GM23338 (cell line): Measurements from ENCODE around the gene SEC14L6.

Source experiments
- CREB1 ChIP-seq: fragments of 250-450 bp; sonication (Bioruptor Pico); IDR thresholded peaks from 2 replicates; pipeline ENCODE4 v1.5.0; 2020; ENCODE audit warnings: low read depth, mild to moderate bottlenecking, moderate library complexity
- CTCF ChIP-seq, 2 experiments: fragments of 200-600 bp in 1 of 2; sonication (generic) in 1 of 2; conservative IDR thresholded peaks; 2 replicates each; pipeline versions ENCODE4 v1.5.1 to v1.6.1; 2016 to 2017; ENCODE audit warnings: antibody characterized with exemption in 2 of 2, low read depth in 2 of 2, mild to moderate bottlenecking in 2 of 2, moderate library complexity in 1 of 2
- EZH2 ChIP-seq: fragments of 200-600 bp; sonication (generic); IDR thresholded peaks from one replicate; pipeline ENCODE4 v1.8.0; 2017; ENCODE audit warnings: antibody characterized with exemption, mild to moderate bottlenecking, low read depth; ENCODE audit not compliant: unreplicated experiment
- EZH2phosphoT487 ChIP-seq: fragments of 200-600 bp; sonication (generic); IDR thresholded peaks from one replicate; pipeline ENCODE4 v1.8.1; 2018; ENCODE audit warnings: antibody characterized with exemption; ENCODE audit not compliant: unreplicated experiment
- JUNB ChIP-seq: IDR thresholded peaks from one replicate; pipeline ENCODE4 v1.6.1; 2016; ENCODE audit warnings: antibody characterized with exemption; ENCODE audit not compliant: unreplicated experiment
- NANOG ChIP-seq: IDR thresholded peaks from 2 replicates; pipeline ENCODE4 v1.6.1; 2016; ENCODE audit warnings: antibody characterized with exemption, borderline replicate concordance
- POLR2AphosphoS5 ChIP-seq: IDR thresholded peaks from 2 replicates; pipeline ENCODE4 v1.6.1; 2016; ENCODE audit warnings: antibody characterized with exemption, low read depth
- REST ChIP-seq: IDR thresholded peaks from one replicate; pipeline ENCODE4 v1.6.1; 2018; ENCODE audit warnings: antibody characterized with exemption; ENCODE audit not compliant: unreplicated experiment
- STAT1 ChIP-seq: IDR thresholded peaks from one replicate; pipeline ENCODE4 v1.6.1; 2016; ENCODE audit warnings: antibody characterized with exemption; ENCODE audit not compliant: unreplicated experiment

- TF ChIP-seq POLR2AphosphoS5 (no peak), EZH2 (no peak), CTCF (conservative IDR thresholded peaks at IDR 0.05; ENCODE audit: low read depth in 2 of 2) (no peak), REST (no peak), EZH2phosphoT487 (no peak), NANOG (no peak), CREB1 (CRISPR knock-in tag) (no peak), STAT1 (no peak), JUNB (no peak)
These were observed 15.1 kb upstream of the SEC14L6 start for GRCh38 chr22:30561402-30562189.
